Measurements from ENCODE around the gene GNB3. TPM values are rescaled to one million over a fixed set of nuclear protein-coding genes. Genes with fewer than 3 reads are reported as not detected.

Gene GNB3
- total RNA-seq, 1 donor from 2014 or later, result 4.2 TPM

DNA sequence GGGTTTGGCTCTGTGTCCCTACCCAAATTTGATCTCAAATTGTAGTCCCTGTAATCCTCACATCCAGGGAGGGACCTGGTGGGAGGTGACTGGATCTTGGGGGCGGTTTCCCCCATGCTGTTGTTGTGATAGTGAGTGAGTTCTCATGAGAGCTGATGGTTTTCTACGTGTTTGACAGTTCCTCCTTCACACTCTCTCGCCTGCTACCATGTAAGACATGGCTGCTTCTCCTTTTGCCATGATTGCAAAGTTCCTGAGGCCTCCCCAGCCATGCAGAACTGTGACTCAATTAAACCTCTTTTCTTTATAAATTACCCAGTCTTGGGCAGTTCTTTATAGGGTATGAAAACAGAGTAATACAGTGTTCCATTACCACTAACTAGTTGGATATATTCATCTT, 53.6 kb downstream of the GNB3 start:
- no peak overlapping the region for H3K4me3 ChIP-seq (ENCODE audit: low read depth, low read length)
- no peak for DNase-seq (ENCODE audit: low read depth)
- TF ChIP-seq, protein P1, sequence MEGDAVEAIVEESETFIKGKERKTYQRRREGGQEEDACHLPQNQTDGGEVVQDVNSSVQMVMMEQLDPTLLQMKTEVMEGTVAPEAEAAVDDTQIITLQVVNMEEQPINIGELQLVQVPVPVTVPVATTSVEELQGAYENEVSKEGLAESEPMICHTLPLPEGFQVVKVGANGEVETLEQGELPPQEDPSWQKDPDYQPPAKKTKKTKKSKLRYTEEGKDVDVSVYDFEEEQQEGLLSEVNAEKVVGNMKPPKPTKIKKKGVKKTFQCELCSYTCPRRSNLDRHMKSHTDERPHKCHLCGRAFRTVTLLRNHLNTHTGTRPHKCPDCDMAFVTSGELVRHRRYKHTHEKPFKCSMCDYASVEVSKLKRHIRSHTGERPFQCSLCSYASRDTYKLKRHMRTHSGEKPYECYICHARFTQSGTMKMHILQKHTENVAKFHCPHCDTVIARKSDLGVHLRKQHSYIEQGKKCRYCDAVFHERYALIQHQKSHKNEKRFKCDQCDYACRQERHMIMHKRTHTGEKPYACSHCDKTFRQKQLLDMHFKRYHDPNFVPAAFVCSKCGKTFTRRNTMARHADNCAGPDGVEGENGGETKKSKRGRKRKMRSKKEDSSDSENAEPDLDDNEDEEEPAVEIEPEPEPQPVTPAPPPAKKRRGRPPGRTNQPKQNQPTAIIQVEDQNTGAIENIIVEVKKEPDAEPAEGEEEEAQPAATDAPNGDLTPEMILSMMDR (conservative IDR thresholded peaks at IDR 0.05; ENCODE audit: low read depth, low read length), result no peak

Other genes with a start within 250 kb of the GNB3 start
- 242 and 346 TPM in 2 replicates for gene CHD4, start 233.5 kb upstream of the GNB3 start, total RNA-seq
- gene LPAR5, start 205.0 kb upstream of the GNB3 start, total RNA-seq, result 0.81 and 0.94 TPM in 2 replicates
- gene ACRBP, start 193.5 kb upstream of the GNB3 start, total RNA-seq, result 0.58 TPM in 1 of 2 replicates, not detected in the other
- 18.4 and 60.0 TPM in 2 replicates for gene ING4, start 177.8 kb upstream of the GNB3 start, total RNA-seq
- gene ZNF384, start 151.6 kb upstream of the GNB3 start, total RNA-seq, result 19.9 and 21.9 TPM in 2 replicates
- gene PIANP, start 140.1 kb upstream of the GNB3 start, total RNA-seq, result 0.06 TPM in 1 of 2 replicates, not detected in the other
- gene COPS7A, start 116.9 kb upstream of the GNB3 start, total RNA-seq, result 59.2 and 63.5 TPM in 2 replicates
- gene MLF2, start 87.8 kb upstream of the GNB3 start, total RNA-seq, result 185 and 294 TPM in 2 replicates
- gene PTMS, start 74.6 kb upstream of the GNB3 start, total RNA-seq, result 91.7 and 266 TPM in 2 replicates
- not detected in 2 replicates for gene LAG3, start 68.4 kb upstream of the GNB3 start, total RNA-seq
- 0.07 and 0.75 TPM in 2 replicates for gene CD4, start 51.4 kb upstream of the GNB3 start, total RNA-seq
- gene GPR162, start 19.1 kb upstream of the GNB3 start, total RNA-seq, result 1.0 and 1.2 TPM in 2 replicates
- 19.1 and 30.4 TPM in 2 replicates for gene P3H3, start 12.5 kb upstream of the GNB3 start, total RNA-seq
- gene CDCA3, start 10.4 kb downstream of the GNB3 start, total RNA-seq, result 85.0 and 97.4 TPM in 2 replicates
- gene USP5, start 11.2 kb downstream of the GNB3 start, total RNA-seq, result 60.5 and 83.8 TPM in 2 replicates
- 1,445 and 2,208 TPM in 2 replicates for gene TPI1, start 26.6 kb downstream of the GNB3 start, total RNA-seq
- 9.5 and 17.2 TPM in 2 replicates for gene SPSB2, start 32.4 kb downstream of the GNB3 start, total RNA-seq
- 3.8 and 14.5 TPM in 2 replicates for gene LRRC23, start 63.9 kb downstream of the GNB3 start, total RNA-seq
- gene ENO2, start 73.7 kb downstream of the GNB3 start, total RNA-seq, result 47.4 and 97.0 TPM in 2 replicates
- 17.9 and 19.0 TPM in 2 replicates for gene ATN1, start 87.0 kb downstream of the GNB3 start, total RNA-seq
- gene RNU7-1, start 102.9 kb downstream of the GNB3 start, total RNA-seq, result not detected in 2 replicates
- 163 and 174 TPM in 2 replicates for gene C12orf57, start 103.1 kb downstream of the GNB3 start, total RNA-seq
- gene PTPN6, start 110.4 kb downstream of the GNB3 start, total RNA-seq, result 21.8 and 37.5 TPM in 2 replicates
- 287 and 559 TPM in 2 replicates for gene PHB2, start 129.7 kb downstream of the GNB3 start, total RNA-seq
- 81.5 and 138 TPM in 2 replicates for gene EMG1, start 130.0 kb downstream of the GNB3 start, total RNA-seq
- gene LPCAT3, start 177.6 kb downstream of the GNB3 start, total RNA-seq, result 14.9 and 27.1 TPM in 2 replicates
- 1.3 TPM in 1 of 2 replicates, not detected in the other for gene C1S, start 219.8 kb downstream of the GNB3 start, total RNA-seq

Data from epithelial cell of proximal tubule (primary cell).